GM21360 (cell line): ENCODE results near the gene AURKAIP1.

ENCODE experiments used
- ATAC-seq: cut with Tn5 transposase; IDR thresholded peaks from one replicate; pipeline ENCODE4 v1.9.1; 2021; ENCODE audit warnings: mild to moderate bottlenecking, moderate library complexity; ENCODE audit not compliant: unreplicated experiment

The AURKAIP1 gene

GRCh38 chr1:1335283-1335682 lies 39.7 kb downstream of the AURKAIP1 start:
- no peak for ATAC-seq

- no peak for ATAC-seq
These were observed 40.2 kb downstream of the AURKAIP1 start for GRCh38 chr1:1334835-1335234.

- ATAC-seq, result no peak
These were observed 41.3 kb downstream of the AURKAIP1 start for GRCh38 chr1:1333551-1334241.

- no peak for ATAC-seq
These were observed 42.1 kb downstream of the AURKAIP1 start for GRCh38 chr1:1332774-1333480.

- no peak for ATAC-seq
These were observed 42.8 kb downstream of the AURKAIP1 start for GRCh38 chr1:1332031-1332755.

- ATAC-seq, result no peak
These were observed 43.7 kb downstream of the AURKAIP1 start, which contains the start of gene TAS1R3 for GRCh38 chr1:1331068-1331965. Gene TAS1R3, plus strand, starts transcription at chr1:1331280. Its CDS starts 66 bp downstream, at chr1:1331346.

- ATAC-seq, result no peak
These were observed 44.5 kb downstream of the AURKAIP1 start for GRCh38 chr1:1330366-1331067.

- ATAC-seq, result no peak
These were observed 45.5 kb downstream of the AURKAIP1 start for GRCh38 chr1:1329304-1330210.

GRCh38 chr1:1328254-1328653 lies 46.8 kb downstream of the AURKAIP1 start:
- ATAC-seq, result no peak

- ATAC-seq, result no peak
These were observed 47.7 kb downstream of the AURKAIP1 start for GRCh38 chr1:1327291-1327690.

- no peak for ATAC-seq
These were observed 48.9 kb downstream of the AURKAIP1 start for GRCh38 chr1:1326075-1326605.

- peak; percentile 1 for ATAC-seq
These were observed 49.5 kb downstream of the AURKAIP1 start for GRCh38 chr1:1325288-1326074.

GRCh38 chr1:1324524-1325287 lies 50.3 kb downstream of the AURKAIP1 start, which contains the start of the genes CPTP and INTS11:
Gene CPTP, plus strand, starts transcription at chr1:1324802. Its CDS starts 2,109 bp downstream, at chr1:1326911.
Gene INTS11, minus strand, starts transcription at chr1:1324660. Its CDS starts 52 bp downstream, at chr1:1324608.
- ATAC-seq, result peak; percentile 54

GRCh38 chr1:1324084-1324523 lies 50.9 kb downstream of the AURKAIP1 start:
- peak; percentile 26 for ATAC-seq
